ENCODE results near the gene KRT33A.
A peak's percentile ranks its signal among the peaks of the same experiment; 100 is the strongest.

Gene KRT33A

DNA sequence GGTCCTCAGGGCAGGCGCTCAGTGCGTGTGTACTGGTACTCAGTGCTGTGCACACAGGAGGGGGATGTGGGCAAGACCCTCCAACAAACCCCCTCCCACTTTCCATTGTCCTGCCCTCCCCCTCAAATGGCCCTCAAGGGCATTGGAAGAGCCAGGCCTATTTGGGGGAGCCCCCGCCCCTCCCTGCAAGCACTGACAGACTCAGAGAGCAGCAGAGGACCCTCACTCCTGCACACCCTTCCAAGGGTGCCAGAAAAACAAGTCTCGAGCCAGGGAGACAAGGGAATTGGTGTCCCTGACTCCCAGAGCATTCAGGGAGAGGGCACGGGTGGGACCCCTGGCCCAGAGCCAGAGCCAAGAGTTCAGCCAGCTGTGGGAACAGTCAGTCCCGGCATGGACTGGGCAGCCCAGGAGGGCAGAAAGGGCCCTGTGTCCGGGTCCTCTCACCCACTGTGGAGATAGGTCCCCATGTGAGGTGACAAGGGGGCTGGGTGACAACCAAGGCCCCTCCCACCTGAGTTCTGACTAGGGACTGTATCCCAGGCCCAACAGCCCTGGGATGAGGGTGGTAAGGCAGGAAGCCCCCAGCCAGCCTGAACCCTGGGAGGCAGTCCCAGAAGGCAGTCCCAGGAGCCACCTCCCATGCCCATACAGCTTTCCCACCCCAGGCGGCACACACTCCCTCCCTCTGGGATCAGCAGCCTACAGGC, 23.1 kb downstream of the KRT33A start:
- ATAC-seq (no peak), DNase-seq (no peak)
- no peak overlapping the region for H3K27ac Mint-ChIP-seq
- H3K36me3 Mint-ChIP-seq (ENCODE audit: low read depth) = no peaks in the 10 kb centered on the region
- H3K9me3 Mint-ChIP-seq = no peaks in the 10 kb centered on the region
- H3K27me3 Mint-ChIP-seq = no peaks in the 10 kb centered on the region
- no peak overlapping the region for H3K4me3 Mint-ChIP-seq
- peaks cover 27% of the 10 kb centered on the region for H3K4me1 Mint-ChIP-seq

DNA sequence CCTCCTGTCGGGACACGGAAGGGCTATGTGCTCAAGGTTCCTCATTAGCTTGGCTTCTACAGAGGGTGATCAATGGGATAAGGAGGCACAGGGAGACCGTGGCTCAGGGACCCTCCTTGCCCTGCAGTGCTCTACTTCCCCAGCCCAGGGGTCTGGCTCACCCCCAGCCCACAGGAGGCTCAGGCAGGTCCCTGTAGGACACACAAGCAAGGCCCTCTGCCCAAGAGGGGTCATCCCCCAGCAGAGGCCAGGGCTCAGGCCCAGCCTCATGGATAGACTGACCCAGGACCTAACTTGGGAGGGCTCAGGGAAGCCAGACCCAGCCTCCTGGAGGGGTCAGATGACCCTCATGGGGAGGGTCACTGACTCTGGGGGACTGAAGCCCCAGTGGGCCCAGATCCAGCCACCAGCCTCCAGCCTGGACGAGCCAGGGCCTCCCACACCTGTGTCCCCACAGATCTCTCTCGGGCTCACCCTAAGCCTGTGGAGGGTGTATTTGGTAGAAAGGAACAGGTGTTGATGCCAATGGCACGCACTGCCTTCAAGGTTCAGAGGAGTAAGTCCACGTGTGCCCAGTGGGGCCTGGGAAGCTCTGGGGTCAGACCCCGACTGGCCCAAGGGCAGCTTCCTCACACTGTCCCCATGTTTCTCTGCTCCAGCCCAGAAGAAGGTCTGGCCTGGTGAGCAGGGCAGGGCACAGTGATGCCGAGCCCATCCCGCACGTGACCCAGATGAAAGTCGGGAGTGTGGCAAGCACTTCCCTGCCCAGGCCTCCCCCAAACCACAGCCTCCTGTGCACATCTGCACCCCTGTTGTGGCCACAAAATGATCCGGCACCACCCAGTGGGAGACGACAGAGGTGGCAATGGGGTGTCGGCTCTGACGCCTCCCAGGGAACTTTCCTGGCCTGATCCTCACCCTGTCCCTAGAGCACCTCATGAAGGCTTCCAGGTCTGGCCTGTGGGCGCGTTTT, 24.2 kb downstream of the KRT33A start:
- Mint-ChIP-seq H3K36me3 (ENCODE audit: low read depth) (no peaks in the 10 kb centered on the region), H3K27ac (no peak overlapping the region), H3K9me3 (no peaks in the 10 kb centered on the region), H3K27me3 (no peaks in the 10 kb centered on the region), H3K4me1 (peaks cover 34% of the 10 kb centered on the region), H3K4me3 (no peak overlapping the region)
- ATAC-seq = no peak
- no peak for DNase-seq

DNA sequence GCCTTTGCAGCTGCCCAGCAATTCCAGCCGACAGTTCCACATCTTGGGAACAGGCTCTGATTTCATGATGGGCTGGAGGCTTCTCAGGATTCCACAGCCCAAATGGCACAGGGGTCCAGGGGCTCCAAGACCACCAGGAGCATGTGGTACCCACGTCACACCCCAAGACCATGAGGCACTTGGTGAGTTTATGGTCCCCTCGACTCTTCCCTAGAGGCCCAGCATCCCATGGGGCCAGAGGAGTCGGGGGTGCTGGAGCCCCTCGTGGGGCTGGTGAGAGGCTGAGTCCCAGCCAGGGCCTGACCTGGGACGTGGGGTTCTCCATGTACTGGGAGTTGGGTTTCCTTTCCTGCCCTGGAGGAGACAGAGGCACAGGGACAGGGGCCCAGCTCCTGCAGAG, 25.0 kb downstream of the KRT33A start:
- ATAC-seq = no peak
- no peaks in the 10 kb centered on the region for H3K36me3 Mint-ChIP-seq (ENCODE audit: low read depth)
- no peak overlapping the region for H3K27ac Mint-ChIP-seq
- H3K27me3 Mint-ChIP-seq = no peaks in the 10 kb centered on the region
- no peaks in the 10 kb centered on the region for H3K9me3 Mint-ChIP-seq
- H3K4me3 Mint-ChIP-seq = no peak overlapping the region
- no peak for DNase-seq
- H3K4me1 Mint-ChIP-seq = peaks cover 34% of the 10 kb centered on the region

DNA sequence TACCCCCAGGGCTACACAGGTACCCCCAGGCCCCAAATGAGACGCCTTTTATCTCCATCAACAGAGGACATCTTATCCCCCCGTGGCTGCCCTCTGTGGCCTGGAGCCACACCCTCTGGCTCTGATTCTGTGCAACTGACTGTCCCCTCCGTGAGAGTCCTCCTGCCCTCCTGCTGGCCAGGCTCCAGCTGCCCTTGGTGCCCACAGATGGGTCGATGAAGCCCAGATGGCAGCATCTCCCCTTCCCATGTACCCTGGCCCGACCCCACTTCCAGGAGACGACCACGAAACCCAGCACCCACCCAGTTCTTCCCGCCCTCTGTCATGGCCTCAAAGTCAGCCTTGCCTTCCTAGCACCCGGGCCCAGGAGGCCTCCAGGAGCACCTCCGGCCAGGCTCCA, 25.5 kb downstream of the KRT33A start:
- ATAC-seq = no peak
- Mint-ChIP-seq H3K9me3 (peaks cover under 1% of the 10 kb centered on the region), H3K4me1 (peaks cover 34% of the 10 kb centered on the region), H3K4me3 (no peak overlapping the region), H3K36me3 (ENCODE audit: low read depth) (peaks cover under 1% of the 10 kb centered on the region), H3K27ac (no peak overlapping the region), H3K27me3 (no peaks in the 10 kb centered on the region)
- DNase-seq = no peak

DNA sequence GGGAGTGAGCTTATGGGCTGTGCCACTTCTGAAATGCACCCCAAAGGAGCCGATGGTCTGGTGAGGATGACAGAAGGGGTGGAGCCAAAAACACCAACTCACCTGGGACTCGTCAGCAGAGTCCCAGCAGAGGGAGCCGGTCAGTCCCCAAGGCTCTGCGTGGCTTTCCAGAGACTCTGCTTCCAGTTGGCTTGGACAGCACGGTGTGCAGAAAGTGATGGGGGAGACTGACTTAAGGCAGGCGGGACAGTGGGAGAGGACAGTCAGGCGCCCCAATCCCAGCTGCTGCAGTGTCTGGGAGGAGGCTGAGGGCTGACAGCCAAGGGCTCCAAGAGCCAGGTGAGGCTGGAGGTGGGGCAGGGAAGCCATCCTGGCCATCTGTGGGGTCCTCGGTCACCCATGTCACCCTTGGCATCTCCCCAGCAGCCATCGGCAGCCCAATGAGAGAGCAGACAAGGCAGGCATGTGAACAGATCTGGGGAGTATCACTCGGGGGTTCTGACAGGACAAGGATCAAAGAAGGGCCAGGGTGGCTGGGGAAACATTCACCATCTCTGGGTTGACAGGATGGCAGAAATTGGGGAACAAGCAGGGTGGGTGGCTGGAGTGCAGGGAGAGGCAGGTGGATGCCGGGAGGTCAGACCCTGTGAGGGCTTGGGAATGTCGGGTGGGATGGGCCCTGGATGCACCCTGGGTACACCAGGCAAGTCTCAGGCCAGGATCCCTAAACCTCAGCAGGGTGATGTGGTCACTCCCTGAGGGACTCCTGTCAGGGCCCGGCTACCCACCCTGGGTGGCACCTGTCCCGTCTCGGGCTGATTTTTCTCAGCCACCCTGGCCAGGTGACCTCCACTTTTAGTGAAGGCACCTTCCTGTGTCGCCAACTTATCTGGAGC, 26.2 kb downstream of the KRT33A start:
- peaks cover 8% of the 10 kb centered on the region for H3K9me3 Mint-ChIP-seq
- peak; percentile 13 for DNase-seq
- ATAC-seq = peak; percentile 33
- H3K27me3 Mint-ChIP-seq = no peaks in the 10 kb centered on the region
- no peak overlapping the region for H3K27ac Mint-ChIP-seq
- no peak overlapping the region for H3K4me3 Mint-ChIP-seq
- H3K36me3 Mint-ChIP-seq (ENCODE audit: low read depth) = peaks cover 3% of the 10 kb centered on the region
- H3K4me1 Mint-ChIP-seq = peaks cover 34% of the 10 kb centered on the region

DNA sequence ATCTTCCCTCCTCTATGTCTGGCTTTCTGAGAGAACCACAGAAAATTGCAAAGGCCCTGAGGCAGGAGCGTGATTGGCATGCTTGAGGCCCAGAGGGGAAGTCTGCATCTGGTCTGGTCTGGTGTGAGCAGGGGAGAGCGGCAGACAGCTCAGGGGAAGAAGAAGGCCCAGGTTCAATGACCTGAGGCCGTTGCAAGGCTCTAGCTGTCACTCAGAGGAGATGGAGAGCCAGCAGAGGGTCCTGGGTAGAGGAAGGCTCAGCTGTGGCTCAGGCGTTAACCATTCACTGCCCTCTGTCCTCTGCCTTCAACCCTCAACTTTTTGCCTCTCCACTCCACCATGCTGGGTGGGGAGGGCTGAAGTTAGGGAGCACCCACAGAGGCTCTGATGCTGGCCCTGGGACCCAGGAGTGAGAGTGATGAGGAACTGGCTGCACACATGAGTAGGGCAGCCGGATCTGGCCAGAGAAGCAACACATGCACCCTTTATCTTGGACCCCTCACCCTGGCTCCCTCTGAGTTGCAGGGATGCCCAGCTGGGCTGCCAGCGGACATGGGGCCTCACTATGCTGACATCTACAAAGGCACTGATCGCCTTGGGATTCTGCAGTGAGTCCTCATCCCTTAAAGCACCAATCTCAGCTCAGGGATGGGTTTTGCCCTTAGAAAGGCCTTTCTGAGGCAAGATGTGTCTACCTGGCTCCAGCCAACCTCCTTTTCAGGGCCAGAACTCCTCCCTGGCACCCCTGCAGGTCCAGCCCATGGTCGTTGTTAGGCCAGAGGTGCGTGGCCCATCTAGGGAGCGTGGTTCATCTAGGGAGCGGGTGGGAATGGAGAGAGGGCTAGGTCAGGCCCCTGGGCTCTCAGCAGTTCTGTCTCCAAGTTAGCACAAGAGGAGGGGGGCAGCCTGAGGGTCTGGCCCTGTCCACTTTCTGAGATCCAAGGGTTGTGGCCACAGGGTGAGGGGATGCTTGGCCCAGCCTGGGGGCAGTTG, 27.4 kb downstream of the KRT33A start:
- Mint-ChIP-seq H3K27me3 (no peaks in the 10 kb centered on the region), H3K4me1 (peaks cover 28% of the 10 kb centered on the region), H3K27ac (no peak overlapping the region), H3K9me3 (peaks cover 13% of the 10 kb centered on the region), H3K36me3 (ENCODE audit: low read depth) (peaks cover 3% of the 10 kb centered on the region), H3K4me3 (no peak overlapping the region)
- DNase-seq (no peak), ATAC-seq (no peak)

DNA sequence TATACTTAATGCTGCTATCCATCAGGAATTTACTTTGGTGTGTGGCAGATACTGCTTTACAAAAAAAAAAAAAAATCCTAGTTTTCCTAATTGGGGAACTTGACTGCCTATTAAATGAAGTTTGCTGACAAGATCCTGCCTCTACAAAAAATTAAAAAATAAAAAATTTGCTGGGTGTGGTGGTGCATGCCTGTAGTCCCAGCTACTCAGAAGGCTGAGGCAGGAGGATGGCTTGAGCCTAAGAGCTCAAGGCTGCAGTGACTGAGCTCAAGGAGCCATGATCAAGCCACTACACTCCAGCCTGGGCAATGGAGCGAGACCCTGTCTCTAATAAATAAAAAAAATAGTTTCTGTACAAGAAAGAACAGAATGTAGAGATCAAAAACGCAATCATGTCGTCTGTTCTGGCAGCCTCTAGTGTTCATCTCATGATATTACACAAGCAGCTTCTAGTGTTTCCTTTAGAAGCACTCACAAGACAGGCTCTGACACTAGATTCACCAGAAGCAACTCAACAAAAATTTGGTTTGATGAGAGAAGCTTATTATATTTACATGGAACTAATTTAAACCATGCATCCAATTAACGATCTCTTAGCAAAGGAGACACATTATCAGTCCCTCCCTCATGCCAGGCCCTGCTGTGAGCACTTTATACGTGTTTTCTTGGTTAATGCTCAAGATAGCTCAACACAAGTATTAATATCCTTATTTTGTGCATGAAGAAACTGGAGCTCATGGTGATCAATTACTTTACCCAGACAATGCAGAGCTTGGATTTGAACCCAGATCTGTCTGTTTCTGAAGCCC, 28.3 kb downstream of the KRT33A start:
- DNase-seq = no peak
- Mint-ChIP-seq H3K27me3 (no peaks in the 10 kb centered on the region), H3K27ac (no peak overlapping the region), H3K36me3 (ENCODE audit: low read depth) (peaks cover 3% of the 10 kb centered on the region), H3K4me1 (peaks cover 26% of the 10 kb centered on the region), H3K4me3 (no peak overlapping the region), H3K9me3 (peaks cover 13% of the 10 kb centered on the region)
- no peak for ATAC-seq

DNA sequence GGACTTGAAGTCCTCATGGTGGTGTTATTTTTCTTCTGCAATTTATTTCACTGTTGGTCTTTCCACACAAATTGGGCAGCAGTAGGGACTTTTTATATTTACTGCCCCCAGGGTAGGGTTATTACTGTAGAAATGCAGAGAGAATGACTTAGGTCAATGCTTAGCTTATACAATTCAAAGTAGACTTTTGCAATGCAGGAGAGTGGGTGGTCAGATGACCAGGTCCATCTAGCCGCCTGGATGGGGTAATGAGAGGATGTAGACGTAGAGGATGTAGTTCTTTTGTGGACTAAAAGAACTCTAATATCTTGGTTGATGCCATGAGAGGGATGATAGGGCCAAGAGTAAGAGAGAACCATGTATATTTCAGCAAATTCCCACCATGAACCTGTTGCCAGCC, 32.4 kb downstream of the KRT33A start:
- DNase-seq (no peak), ATAC-seq (no peak)
- peaks cover 13% of the 10 kb centered on the region for H3K9me3 Mint-ChIP-seq
- H3K4me3 Mint-ChIP-seq = no peak overlapping the region
- peaks cover 12% of the 10 kb centered on the region for H3K4me1 Mint-ChIP-seq
- peaks cover 3% of the 10 kb centered on the region for H3K36me3 Mint-ChIP-seq (ENCODE audit: low read depth)
- no peaks in the 10 kb centered on the region for H3K27me3 Mint-ChIP-seq
- H3K27ac Mint-ChIP-seq = no peak overlapping the region

DNA sequence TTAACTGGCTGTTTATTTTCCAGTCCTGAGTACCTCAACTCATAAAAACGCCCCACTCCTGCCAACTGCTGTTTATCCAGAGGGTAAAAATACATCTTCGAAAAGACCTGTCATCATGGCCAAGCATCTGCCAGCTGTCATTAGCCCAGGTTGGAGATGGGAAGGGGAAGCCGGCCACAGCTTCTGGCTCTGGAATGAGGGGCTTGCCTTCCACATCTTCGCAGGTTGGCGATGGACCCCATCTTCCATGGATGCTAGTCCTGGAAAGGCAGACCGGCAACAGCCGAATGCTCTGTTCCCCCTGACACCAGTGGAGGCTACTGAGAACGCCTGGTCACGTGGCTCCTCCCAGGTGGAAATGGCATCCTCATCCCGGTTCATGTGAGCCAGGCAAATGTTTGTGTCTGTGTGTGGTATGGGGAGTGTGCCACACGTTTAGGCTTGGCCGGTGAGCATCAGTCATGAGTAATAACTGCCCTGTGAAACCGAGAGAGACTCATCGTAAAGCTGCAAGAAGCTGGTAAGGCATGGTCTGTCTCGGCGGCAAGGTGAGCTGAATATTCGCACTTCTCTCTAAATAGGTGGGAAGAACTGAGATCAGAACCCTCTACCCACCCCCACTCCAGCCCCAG, 34.7 kb downstream of the KRT33A start:
- Mint-ChIP-seq H3K27me3 (no peaks in the 10 kb centered on the region), H3K9me3 (peaks cover 13% of the 10 kb centered on the region), H3K4me1 (peaks cover 5% of the 10 kb centered on the region), H3K36me3 (ENCODE audit: low read depth) (peaks cover 3% of the 10 kb centered on the region), H3K4me3 (no peak overlapping the region), H3K27ac (no peak overlapping the region)
- no peak for DNase-seq
- no peak for ATAC-seq

DNA sequence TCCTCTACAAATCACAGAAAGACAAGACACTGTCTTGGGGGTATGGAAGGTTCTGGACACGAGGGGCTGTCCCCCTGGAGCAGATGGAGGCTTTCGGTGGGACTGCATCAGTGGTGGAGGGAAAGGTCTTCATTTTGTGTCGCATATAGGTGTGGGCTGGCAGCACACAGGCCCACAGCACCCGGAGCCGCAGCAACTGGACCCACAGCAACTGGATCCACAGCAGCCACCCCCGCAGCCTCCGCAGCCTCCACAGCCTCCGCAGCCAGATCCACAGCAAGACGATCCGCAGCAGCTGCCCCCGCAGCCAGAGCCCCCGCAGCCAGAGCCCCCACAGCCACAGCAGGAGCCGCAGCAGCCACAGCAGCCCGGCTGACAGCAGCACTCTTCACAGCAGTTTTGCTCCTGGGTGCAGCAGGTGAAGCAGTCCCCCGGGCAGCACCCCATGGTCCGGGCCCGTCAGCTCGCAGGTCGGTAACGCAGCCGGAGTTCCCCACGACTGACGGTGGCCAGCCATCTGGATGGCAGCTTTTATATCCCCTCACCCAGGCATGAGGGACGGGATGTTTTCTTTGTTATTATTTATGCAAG, 35.3 kb downstream of the KRT33A start, which contains the start of gene KRTAP17-1:
KRTAP17-1 (minus strand) TSS at position 507 of the 591 bp plus-strand sequence; CDS start at position 447, 60 bp downstream.
- ATAC-seq (no peak), DNase-seq (no peak)
- H3K9me3 Mint-ChIP-seq = peaks cover 13% of the 10 kb centered on the region
- peaks cover 3% of the 10 kb centered on the region for H3K36me3 Mint-ChIP-seq (ENCODE audit: low read depth)
- H3K4me1 Mint-ChIP-seq = peaks cover 11% of the 10 kb centered on the region
- no peaks in the 10 kb centered on the region for H3K27me3 Mint-ChIP-seq
- H3K4me3 Mint-ChIP-seq = no peak within 1 kb of the TSS
- no peak within 1 kb of the TSS for H3K27ac Mint-ChIP-seq

DNA sequence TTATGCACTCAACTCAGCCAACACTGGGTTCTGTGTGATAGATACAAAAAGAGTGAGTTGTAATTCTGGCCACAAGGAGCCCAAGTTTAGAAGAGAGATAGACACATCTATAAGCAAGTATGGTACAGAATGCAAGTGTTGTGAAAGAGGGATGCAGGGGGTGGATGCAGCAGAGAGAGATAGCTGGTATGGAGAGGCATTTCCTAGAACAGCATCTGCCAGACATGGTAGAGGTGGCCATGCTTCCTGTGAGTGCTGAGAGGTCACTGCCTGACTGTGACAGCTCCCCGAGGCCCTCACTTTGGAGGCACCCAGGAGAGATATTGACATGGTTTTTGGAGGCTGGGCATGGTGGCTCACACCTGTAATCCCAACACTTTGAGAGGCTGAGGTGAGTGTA, 39.5 kb downstream of the KRT33A start:
- H3K27ac Mint-ChIP-seq = no peak overlapping the region
- no peak for ATAC-seq
- peaks cover 45% of the 10 kb centered on the region for H3K4me1 Mint-ChIP-seq
- H3K4me3 Mint-ChIP-seq = no peak overlapping the region
- no peak for DNase-seq
- H3K36me3 Mint-ChIP-seq (ENCODE audit: low read depth) = no peaks in the 10 kb centered on the region
- no peaks in the 10 kb centered on the region for H3K27me3 Mint-ChIP-seq
- H3K9me3 Mint-ChIP-seq = no peaks in the 10 kb centered on the region

DNA sequence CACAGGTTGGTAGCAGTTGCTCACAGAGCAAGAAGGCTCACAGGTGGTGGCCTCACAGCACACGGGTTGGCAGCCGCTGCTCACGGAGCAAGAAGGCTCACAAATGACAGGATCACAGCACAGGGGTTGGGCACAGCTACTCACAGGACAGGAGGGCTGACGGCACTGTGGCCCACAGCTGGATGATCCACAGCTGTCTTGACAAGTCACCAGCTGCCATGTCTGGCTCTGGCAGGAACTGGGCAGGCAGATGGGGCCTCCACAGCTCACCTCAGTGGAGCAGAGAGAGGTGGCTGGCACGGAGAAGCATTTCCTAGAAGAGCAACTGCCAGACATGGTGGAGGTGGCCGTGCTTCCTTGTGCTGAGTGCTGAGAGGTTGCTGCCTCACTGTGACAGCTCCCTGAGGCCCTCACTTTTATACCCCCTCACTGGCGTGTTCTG, 41.7 kb downstream of the KRT33A start, which contains the start of gene KRTAP16-1:
KRTAP16-1 (minus strand) TSS at position 392 of the 442 bp plus-strand sequence; CDS start at position 336, 56 bp downstream.
- ATAC-seq (peak; percentile 51), DNase-seq (peak; percentile 33)
- peaks cover 45% of the 10 kb centered on the region for H3K4me1 Mint-ChIP-seq
- no peaks in the 10 kb centered on the region for H3K27me3 Mint-ChIP-seq
- peak within 1 kb of the TSS; percentile 32 for H3K4me3 Mint-ChIP-seq
- H3K27ac Mint-ChIP-seq = peak within 1 kb of the TSS; percentile 78
- H3K36me3 Mint-ChIP-seq (ENCODE audit: low read depth) = no peaks in the 10 kb centered on the region
- no peaks in the 10 kb centered on the region for H3K9me3 Mint-ChIP-seq

All from activated naive CD8-positive, alpha-beta T cell treated with anti-CD3 and anti-CD28 coated beads, Interleukin-2, amount 50 U/mL, for 24 hours (primary cell).